ENCODE measurements around the gene HS6ST1.

- TF ChIP-seq POLR2A (IDR thresholded peaks at IDR 0.05; ENCODE audit: low read depth, low read length) (no peak), POLR2AphosphoS5 (IDR thresholded peaks at IDR 0.05; ENCODE audit: insufficient read depth, low read depth, low read length) (no peak), CTCF (IDR thresholded peaks at IDR 0.05; ENCODE audit: extremely low read depth in 1 of 2, insufficient read depth in 1 of 2, low read depth in 1 of 2, low read length in 2 of 2) (no peak), MAX (IDR thresholded peaks at IDR 0.05; ENCODE audit: insufficient read depth, insufficient read length) (no peak), EZH2 (IDR thresholded peaks at IDR 0.05; ENCODE audit: borderline replicate concordance, low read depth, low read length, severe bottlenecking) (no peak), MYC (IDR thresholded peaks at IDR 0.05; ENCODE audit: low read depth, low read length) (no peak), JUN (IDR thresholded peaks at IDR 0.05; ENCODE audit: borderline replicate concordance, insufficient read depth, insufficient read length, low read depth) (no peak), FOS (IDR thresholded peaks at IDR 0.05; ENCODE audit: borderline replicate concordance, insufficient read depth, low read length) (no peak), GATA2 (IDR thresholded peaks at IDR 0.05; ENCODE audit: insufficient read depth, insufficient read length, low read depth, low read length) (no peak)
Observed at GRCh38 chr2:128311755-128312341, 6.8 kb downstream of the HS6ST1 start.
